Camera-type eye (tissue), 1 donor: ENCODE results near the gene CUTC. TPM values are rescaled to one million over a fixed set of nuclear protein-coding genes. Genes with fewer than 3 reads are reported as not detected.

Source experiments
- total RNA-seq: library from RNA; depleted of rRNA; stranded (reverse); fragments of >200 nt; gene quantifications from one replicate; pipeline ENCODE4 v1.2.3, GENCODE V29; 2014

The CUTC gene
- 31.0 TPM for total RNA-seq

GRCh38 chr10:99732033-99732842, at the start of gene CUTC, which contains the start of gene COX15:
CUTC (plus strand) TSS chr10:99732234; CDS start chr10:99732349, 115 bp downstream.
COX15 (minus strand) TSS chr10:99732127; CDS start chr10:99732049, 78 bp downstream.

GRCh38 chr10:99782447-99783286, 50.6 kb downstream of the CUTC start, which contains the start of gene ABCC2:
ABCC2 (plus strand) TSS chr10:99782640; CDS start chr10:99782845, 205 bp downstream.

Other genes with a start within 250 kb of the CUTC start
- not detected for gene NKX2-3, start 199.3 kb upstream of the CUTC start, total RNA-seq
- gene SLC25A28, start 111.8 kb upstream of the CUTC start, total RNA-seq = 17.3 TPM
- gene ENTPD7, start 72.7 kb upstream of the CUTC start, total RNA-seq = 16.7 TPM
- 54.6 TPM for gene COX15, start 107 bp upstream of the CUTC start, total RNA-seq
- 3.4 TPM for gene ABCC2, start 50.4 kb downstream of the CUTC start, total RNA-seq